ENCODE results near the gene JPH2. TPM values are rescaled to one million over a fixed set of nuclear protein-coding genes. Genes with fewer than 3 reads are reported as not detected.
A peak's percentile ranks its signal among the peaks of the same experiment; 100 is the strongest.

The JPH2 gene
- total RNA-seq, 2 experiments from 2014 or later: not detected

GRCh38 chr20:44068316-44069201, 118.4 kb downstream of the JPH2 start:
- Mint-ChIP-seq H3K9me3 (no peaks in the 10 kb centered on the region), H3K4me3 (peak overlapping the region; percentile 85), H3K4me1 (ENCODE audit: low read depth) (peaks cover 66% of the 10 kb centered on the region), H3K27me3 (no peaks in the 10 kb centered on the region), H3K36me3 (ENCODE audit: low read depth) (no peaks in the 10 kb centered on the region), H3K27ac (peak overlapping the region; percentile 97)
- Histone ChIP-seq H3K27me3 (ENCODE audit: control insufficient read depth in 1 of 2, insufficient read depth in 2 of 2, low read length in 2 of 2) (no peaks in the 10 kb centered on the region), H3K4me1 (ENCODE audit: insufficient read depth, low read length) (peaks cover 75% of the 10 kb centered on the region), H3K36me3 (ENCODE audit: insufficient read depth, low read length) (no peaks in the 10 kb centered on the region), H3K4me3 (ENCODE audit: low read length) (peak overlapping the region; percentile 52), H3K9me3 (ENCODE audit: control insufficient read depth in 1 of 2, insufficient read depth in 1 of 2, low read length in 2 of 2) (no peaks in the 10 kb centered on the region), H3K27ac (ENCODE audit: low read depth in 1 of 2, low read length in 2 of 2) (peak overlapping the region; percentile 84 to 97)
- CTCF ChIA-PET: interaction anchor here (1.7 to 2.6 kb wide), 3 partner anchors 12 kb away, joined by 8 to 11 read pairs (median 10); no protein-coding TSS in a partner anchor
- no peak for ATAC-seq (ENCODE audit: poor library complexity)
- intact Hi-C loops (cut with DNase I, micrococcal nuclease): loop anchor here (1.0 to 5.0 kb wide), 3 partner anchors 12 to 116 kb away; no protein-coding TSS in a partner anchor
- TF ChIP-seq CTCF (IDR thresholded peaks at IDR 0.05): no peak
- POLR2A ChIA-PET: interaction anchor here (1.1 to 2.2 kb wide), 8 partner anchors 7 to 611 kb away, joined by 3 to 27 read pairs (median 8); partner anchors contain the start of gene SRSF6
- peak in 4 of 14 experiments; percentile 20 to 44 (median 30) for DNase-seq

DNA sequence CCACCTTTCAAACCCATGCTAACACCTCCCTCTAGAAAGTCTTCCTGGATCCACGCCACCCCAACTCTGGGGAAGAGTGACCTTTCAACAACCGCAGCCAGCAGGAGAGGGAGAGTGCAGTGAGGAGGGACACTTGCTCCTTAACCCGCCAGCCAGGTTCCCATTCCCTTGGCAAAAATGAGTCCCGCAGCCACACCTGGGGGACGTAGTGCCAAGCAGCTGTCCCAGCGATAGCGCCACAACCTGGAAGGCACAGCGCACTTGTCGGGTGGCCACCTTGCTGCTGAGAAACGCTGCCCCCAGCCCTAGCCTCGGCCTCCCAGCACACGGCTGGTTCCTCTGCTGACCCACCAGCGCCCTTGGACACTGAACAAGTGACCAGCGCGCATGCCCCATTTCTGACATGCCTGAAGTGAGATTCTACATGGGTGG, 119.3 kb downstream of the JPH2 start:
- Histone ChIP-seq H3K27ac (ENCODE audit: low read depth in 1 of 2, low read length in 2 of 2) (peak overlapping the region; percentile 5 to 97), H3K4me1 (ENCODE audit: insufficient read depth, low read length) (peaks cover 66% of the 10 kb centered on the region), H3K4me3 (ENCODE audit: low read length) (no peak overlapping the region), H3K9me3 (ENCODE audit: control insufficient read depth in 1 of 2, insufficient read depth in 1 of 2, low read length in 2 of 2) (no peaks in the 10 kb centered on the region), H3K36me3 (ENCODE audit: insufficient read depth, low read length) (no peaks in the 10 kb centered on the region), H3K27me3 (ENCODE audit: control insufficient read depth in 1 of 2, insufficient read depth in 2 of 2, low read length in 2 of 2) (no peaks in the 10 kb centered on the region)
- Mint-ChIP-seq H3K36me3 (ENCODE audit: low read depth) (no peaks in the 10 kb centered on the region), H3K27me3 (no peaks in the 10 kb centered on the region), H3K4me1 (ENCODE audit: low read depth) (peaks cover 57% of the 10 kb centered on the region), H3K4me3 (no peak overlapping the region), H3K27ac (peak overlapping the region; percentile 97), H3K9me3 (no peaks in the 10 kb centered on the region)
- intact Hi-C loops (cut with DNase I, micrococcal nuclease): loop anchor here in 1 of 2 experiments (5.0 kb wide), 1 partner anchor 115 kb away; no protein-coding TSS in a partner anchor
- DNase-seq (peak in 1 of 14 experiments; percentile 11), ATAC-seq (ENCODE audit: poor library complexity) (no peak)
- POLR2A ChIA-PET: no interaction called here
- TF ChIP-seq CTCF (IDR thresholded peaks at IDR 0.05): no peak
- CTCF ChIA-PET: interaction anchor here (1.7 to 2.4 kb wide), 2 partner anchors 11 to 13 kb away, joined by 8 to 10 read pairs; no protein-coding TSS in a partner anchor

- no peaks in the 10 kb centered on the region for H3K36me3 Mint-ChIP-seq (ENCODE audit: low read depth)
- H3K4me3 Mint-ChIP-seq: no peak overlapping the region
- H3K9me3 ChIP-seq (ENCODE audit: control insufficient read depth in 1 of 2, insufficient read depth in 1 of 2, low read length in 2 of 2): no peaks in the 10 kb centered on the region
- CTCF ChIA-PET: interaction anchor here (1.7 kb wide), 1 partner anchor 14 kb away, joined by 8 read pairs; no protein-coding TSS in a partner anchor
- POLR2A ChIA-PET: no interaction called here
- peak overlapping the region in 1 of 2 donors; percentile 15 for H3K27ac ChIP-seq (ENCODE audit: low read depth in 1 of 2, low read length in 2 of 2)
- no peaks in the 10 kb centered on the region for H3K36me3 ChIP-seq (ENCODE audit: insufficient read depth, low read length)
- peak in 1 of 14 experiments; percentile 11 for DNase-seq
- TF ChIP-seq CTCF (IDR thresholded peaks at IDR 0.05): no peak
- peak overlapping the region; percentile 97 for H3K27ac Mint-ChIP-seq
- intact Hi-C loops (cut with DNase I, micrococcal nuclease): loop anchor here in 1 of 2 experiments (5.0 kb wide), 1 partner anchor 115 kb away; no protein-coding TSS in a partner anchor
- H3K4me1 ChIP-seq (ENCODE audit: insufficient read depth, low read length): peaks cover 60% of the 10 kb centered on the region
- H3K27me3 ChIP-seq (ENCODE audit: control insufficient read depth in 1 of 2, insufficient read depth in 2 of 2, low read length in 2 of 2): no peaks in the 10 kb centered on the region
- no peaks in the 10 kb centered on the region for H3K9me3 Mint-ChIP-seq
- ATAC-seq (ENCODE audit: poor library complexity): no peak
- H3K27me3 Mint-ChIP-seq: no peaks in the 10 kb centered on the region
- H3K4me3 ChIP-seq (ENCODE audit: low read length): no peak overlapping the region
- peaks cover 50% of the 10 kb centered on the region for H3K4me1 Mint-ChIP-seq (ENCODE audit: low read depth)
Measured at GRCh38 chr20:44066645-44067606, 120.1 kb downstream of the JPH2 start.

Data from CD4-positive, alpha-beta T cell (primary cell).